Measurements from ENCODE around the gene ODC1.

Gene ODC1

GRCh38 chr2:10396464-10396863 is 51.7 kb downstream of the ODC1 start:
- H3K27ac ChIP-seq, result no peak overlapping the region
- TF ChIP-seq CTCF (conservative IDR thresholded peaks at IDR 0.05) (no peak), ZFX (IDR thresholded peaks at IDR 0.05) (no peak)

DNA sequence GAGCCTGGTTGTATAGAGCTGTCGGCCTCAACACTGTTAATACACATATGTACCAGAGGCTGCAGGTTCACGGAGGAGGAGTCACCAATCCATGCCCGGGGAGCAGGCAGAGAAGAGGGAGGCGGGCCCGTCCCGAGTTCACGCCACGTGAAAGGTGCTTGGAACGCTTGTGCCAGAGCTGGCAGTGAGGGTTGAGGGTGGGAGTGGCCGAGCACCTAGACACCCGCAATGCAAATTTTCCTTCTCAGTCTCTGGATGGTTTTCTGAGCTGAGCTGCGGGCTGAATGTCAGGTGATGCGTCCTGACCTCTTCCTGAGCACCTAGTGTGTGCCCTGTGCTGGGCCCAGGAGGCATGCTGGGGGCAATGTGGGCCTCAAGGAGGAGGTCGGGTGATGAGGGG is 52.2 kb downstream of the ODC1 start:
- TF ChIP-seq ZFX (IDR thresholded peaks at IDR 0.05) (no peak), CTCF (conservative IDR thresholded peaks at IDR 0.05) (no peak)
- H3K27ac ChIP-seq, result no peak overlapping the region

DNA sequence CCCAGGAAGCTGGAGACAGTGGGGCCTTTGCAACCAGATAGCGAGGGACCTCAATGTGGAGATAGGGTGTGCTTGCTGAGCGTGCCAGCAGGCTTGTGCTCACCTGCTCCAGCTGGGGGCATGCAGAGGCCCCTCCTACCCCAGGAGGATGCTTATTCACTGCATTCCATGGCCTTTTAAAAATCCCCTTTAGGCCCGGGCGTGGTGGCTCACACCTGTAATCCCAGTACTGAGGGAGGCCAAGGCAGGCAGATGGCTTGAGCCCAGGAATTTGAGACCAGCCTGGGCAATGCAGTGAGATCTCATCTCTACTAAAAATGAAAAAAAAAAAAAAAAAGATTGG is 54.5 kb downstream of the ODC1 start:
- TF ChIP-seq CTCF (conservative IDR thresholded peaks at IDR 0.05), result no peak
- no peak for TF ChIP-seq ZFX (IDR thresholded peaks at IDR 0.05)
- H3K27ac ChIP-seq, result no peak overlapping the region

DNA sequence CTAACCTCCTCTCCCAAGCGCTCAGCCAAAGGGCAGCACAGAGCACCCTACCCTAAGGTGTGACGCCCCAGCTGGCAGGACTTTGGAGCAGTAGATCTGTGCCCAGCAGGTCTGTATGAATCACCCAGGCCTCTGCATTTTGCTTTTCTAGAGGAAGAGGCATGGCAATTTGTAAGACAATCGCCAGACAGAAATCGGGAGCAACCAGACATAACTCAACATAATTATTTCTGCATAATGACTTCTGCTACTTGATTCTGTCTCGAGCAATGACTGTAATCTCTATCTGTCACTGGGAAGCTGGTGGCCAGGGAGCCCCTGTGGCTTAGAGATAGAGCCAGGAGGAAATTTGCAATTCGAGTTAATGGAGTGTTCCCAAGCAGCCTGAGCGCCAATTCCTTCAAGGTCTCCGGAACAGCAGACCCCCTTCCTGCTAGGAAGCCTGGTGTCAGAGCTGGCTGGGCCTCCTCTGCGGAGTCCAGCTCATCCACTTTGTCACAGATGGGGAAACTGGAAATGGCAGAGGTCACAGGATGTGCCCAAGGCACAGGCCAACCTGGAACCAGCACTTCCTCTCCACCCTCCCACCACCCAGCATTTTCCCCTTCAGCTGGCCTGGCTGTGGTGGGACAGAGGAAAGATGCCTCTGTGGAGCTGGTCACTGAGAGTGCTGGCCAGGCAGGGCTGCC is 55.0 kb downstream of the ODC1 start:
- no peak overlapping the region for H3K27ac ChIP-seq
- TF ChIP-seq ZFX (IDR thresholded peaks at IDR 0.05), result no peak
- TF ChIP-seq CTCF (conservative IDR thresholded peaks at IDR 0.05), result no peak

DNA sequence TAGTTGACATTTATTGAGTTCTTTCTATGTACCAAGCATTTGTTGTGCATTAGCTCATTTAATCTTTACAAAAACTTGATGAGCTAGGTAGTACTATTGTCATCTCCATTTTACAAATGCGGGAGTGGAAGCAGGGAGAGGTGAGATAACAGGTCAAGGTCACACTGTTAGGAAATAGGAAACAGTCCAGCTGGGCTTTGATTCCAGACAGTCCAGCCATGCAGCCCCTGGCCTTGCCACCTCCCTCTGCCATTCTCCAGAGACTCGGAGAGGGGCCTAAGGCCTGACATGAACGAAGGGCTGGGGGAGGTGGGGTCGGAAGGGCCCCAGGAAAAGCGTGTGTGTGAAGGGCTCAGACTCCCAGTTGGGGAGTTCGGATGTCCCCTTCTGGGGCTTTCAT is 55.6 kb downstream of the ODC1 start:
- no peak for TF ChIP-seq CTCF (conservative IDR thresholded peaks at IDR 0.05)
- no peak for TF ChIP-seq ZFX (IDR thresholded peaks at IDR 0.05)
- no peak overlapping the region for H3K27ac ChIP-seq

DNA sequence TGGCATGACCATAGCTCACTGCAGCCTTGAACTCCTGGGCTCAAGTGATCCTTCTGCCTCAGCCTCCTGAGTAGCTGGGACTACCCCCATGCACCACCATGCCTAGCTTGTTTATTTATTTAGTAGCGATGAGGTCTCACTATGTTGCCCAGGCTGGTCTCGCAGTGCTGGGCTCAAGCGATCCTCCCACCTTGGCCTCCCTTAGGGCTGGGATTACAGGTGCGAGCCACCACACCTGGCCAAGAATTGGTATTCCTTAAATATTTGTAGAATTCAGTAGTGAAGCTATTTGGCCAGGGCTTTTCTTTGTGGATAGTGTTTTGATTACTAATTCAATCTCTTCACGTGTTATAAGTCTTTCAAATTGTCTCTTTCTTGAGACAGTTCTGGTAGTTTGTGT is 56.0 kb downstream of the ODC1 start:
- H3K27ac ChIP-seq, result no peak overlapping the region
- no peak for TF ChIP-seq CTCF (conservative IDR thresholded peaks at IDR 0.05)
- no peak for TF ChIP-seq ZFX (IDR thresholded peaks at IDR 0.05)

DNA sequence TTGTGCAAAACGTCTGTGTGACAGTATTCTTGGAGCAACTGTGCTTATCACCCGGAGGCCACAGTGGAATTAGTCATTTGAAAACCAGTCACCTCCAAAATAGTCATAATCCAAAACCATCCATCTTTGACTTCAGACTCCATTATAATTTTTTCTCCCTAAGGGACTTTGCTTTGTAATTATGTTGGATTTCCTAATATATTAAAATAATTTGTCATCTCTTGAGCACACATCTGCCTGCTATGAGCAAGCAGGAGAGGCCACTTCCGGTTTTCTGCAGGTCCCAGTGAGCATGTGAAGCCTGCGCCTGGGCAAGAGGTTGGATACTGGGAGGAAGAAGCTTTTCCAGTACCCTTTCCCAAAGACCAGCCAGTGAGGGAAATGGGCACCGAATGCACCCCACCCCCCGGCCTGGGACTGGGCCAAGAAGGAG is 57.7 kb downstream of the ODC1 start:
- no peak overlapping the region for H3K27ac ChIP-seq
- TF ChIP-seq ZFX (IDR thresholded peaks at IDR 0.05), result no peak
- no peak for TF ChIP-seq CTCF (conservative IDR thresholded peaks at IDR 0.05)

Measured in C4-2B (cell line).